ENCODE measurements around the gene MCAT. TPM values are rescaled to one million over a fixed set of nuclear protein-coding genes. Genes with fewer than 3 reads are reported as not detected.
A peak's percentile ranks its signal among the peaks of the same experiment; 100 is the strongest.

MCAT gene
- total RNA-seq, 1 donor from 2014 or later = 25.7 TPM

DNA sequence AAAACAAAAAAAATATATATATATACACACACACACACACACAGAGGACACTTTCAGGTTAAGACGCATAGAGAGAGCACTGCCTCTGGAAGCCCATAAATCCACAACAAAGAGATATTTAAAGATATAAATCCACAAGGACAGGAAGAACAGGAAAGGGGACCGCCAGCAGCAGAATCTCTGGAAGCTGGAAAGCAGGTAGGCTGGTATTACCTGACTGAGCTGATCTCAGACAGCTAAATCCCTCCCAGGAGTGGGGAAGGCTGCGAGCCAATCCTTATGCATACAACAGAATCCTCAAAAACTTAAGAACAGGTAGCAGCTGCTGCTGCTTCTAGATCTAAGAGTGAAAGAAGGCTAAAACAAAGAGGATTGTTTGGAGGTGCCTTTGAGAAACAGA is 1.8 kb upstream of the MCAT start:
- TF ChIP-seq, protein P1, sequence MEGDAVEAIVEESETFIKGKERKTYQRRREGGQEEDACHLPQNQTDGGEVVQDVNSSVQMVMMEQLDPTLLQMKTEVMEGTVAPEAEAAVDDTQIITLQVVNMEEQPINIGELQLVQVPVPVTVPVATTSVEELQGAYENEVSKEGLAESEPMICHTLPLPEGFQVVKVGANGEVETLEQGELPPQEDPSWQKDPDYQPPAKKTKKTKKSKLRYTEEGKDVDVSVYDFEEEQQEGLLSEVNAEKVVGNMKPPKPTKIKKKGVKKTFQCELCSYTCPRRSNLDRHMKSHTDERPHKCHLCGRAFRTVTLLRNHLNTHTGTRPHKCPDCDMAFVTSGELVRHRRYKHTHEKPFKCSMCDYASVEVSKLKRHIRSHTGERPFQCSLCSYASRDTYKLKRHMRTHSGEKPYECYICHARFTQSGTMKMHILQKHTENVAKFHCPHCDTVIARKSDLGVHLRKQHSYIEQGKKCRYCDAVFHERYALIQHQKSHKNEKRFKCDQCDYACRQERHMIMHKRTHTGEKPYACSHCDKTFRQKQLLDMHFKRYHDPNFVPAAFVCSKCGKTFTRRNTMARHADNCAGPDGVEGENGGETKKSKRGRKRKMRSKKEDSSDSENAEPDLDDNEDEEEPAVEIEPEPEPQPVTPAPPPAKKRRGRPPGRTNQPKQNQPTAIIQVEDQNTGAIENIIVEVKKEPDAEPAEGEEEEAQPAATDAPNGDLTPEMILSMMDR (conservative IDR thresholded peaks at IDR 0.05) = no peak
- Mint-ChIP-seq H3K27ac (ENCODE audit: unreplicated experiment) (no peak overlapping the region), H3K27me3 (ENCODE audit: low read depth) (peaks cover 7% of the 10 kb centered on the region), H3K4me1 (peaks cover 22% of the 10 kb centered on the region), H3K9me3 (no peaks in the 10 kb centered on the region), H3K4me3 (peak overlapping the region; percentile 72), H3K36me3 (ENCODE audit: low read depth) (peaks cover 4% of the 10 kb centered on the region)
- no peak for DNase-seq (ENCODE audit: low read depth, low spot score)

DNA sequence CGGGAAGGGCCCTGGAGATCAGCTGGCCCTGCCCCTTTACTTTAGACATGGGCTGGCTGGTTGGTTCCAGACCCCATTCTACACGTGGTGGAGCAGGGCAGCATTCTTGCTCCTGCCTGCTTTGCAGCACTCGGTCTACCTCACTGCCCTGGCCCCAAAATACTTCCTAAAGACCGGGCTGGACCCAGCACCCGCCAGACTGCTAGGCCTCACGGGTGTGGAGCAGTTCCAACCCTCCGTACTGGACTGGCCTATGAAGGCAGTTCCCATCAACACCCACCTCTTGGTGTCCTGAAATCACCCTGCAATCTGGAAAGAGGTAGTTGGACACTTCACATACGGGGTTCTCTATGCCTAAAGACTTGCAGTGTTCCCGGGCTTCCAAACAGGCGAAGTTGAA is 6.4 kb downstream of the MCAT start:
- TF ChIP-seq, protein P1 (conservative IDR thresholded peaks at IDR 0.05) = no peak
- Mint-ChIP-seq H3K27me3 (ENCODE audit: low read depth) (no peaks in the 10 kb centered on the region), H3K36me3 (ENCODE audit: low read depth) (peaks cover 16% of the 10 kb centered on the region), H3K9me3 (no peaks in the 10 kb centered on the region), H3K27ac (ENCODE audit: unreplicated experiment) (no peak overlapping the region), H3K4me1 (peaks cover 10% of the 10 kb centered on the region), H3K4me3 (no peak overlapping the region)
- DNase-seq (ENCODE audit: low read depth, low spot score) = no peak

DNA sequence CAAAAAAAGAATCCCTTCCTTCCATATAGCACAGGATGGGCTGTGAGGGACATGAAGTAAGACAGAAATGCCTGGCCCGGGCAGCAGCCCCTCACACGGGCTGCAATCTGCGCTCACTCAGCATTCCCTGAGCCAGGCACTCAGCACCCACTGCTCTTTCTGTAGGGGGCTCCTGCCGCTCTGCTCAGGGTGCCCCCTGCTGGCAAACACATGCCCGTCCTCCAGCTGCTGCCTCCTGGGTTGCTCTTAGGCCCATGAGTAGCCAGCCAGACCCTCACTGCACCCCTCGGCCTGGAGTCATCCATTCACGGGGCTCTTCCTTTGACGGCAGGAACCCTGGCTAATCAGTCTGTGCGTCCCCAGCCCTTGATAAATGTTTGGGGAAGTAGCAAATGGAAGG is 6.9 kb downstream of the MCAT start:
- Mint-ChIP-seq H3K4me1 (peaks cover 8% of the 10 kb centered on the region), H3K36me3 (ENCODE audit: low read depth) (peaks cover 16% of the 10 kb centered on the region), H3K27me3 (ENCODE audit: low read depth) (no peaks in the 10 kb centered on the region), H3K4me3 (peak overlapping the region; percentile 57), H3K27ac (ENCODE audit: unreplicated experiment) (no peak overlapping the region), H3K9me3 (no peaks in the 10 kb centered on the region)
- peak; percentile 55 for DNase-seq (ENCODE audit: low read depth, low spot score)
- TF ChIP-seq, protein P1 (conservative IDR thresholded peaks at IDR 0.05) = peak; percentile 72

DNA sequence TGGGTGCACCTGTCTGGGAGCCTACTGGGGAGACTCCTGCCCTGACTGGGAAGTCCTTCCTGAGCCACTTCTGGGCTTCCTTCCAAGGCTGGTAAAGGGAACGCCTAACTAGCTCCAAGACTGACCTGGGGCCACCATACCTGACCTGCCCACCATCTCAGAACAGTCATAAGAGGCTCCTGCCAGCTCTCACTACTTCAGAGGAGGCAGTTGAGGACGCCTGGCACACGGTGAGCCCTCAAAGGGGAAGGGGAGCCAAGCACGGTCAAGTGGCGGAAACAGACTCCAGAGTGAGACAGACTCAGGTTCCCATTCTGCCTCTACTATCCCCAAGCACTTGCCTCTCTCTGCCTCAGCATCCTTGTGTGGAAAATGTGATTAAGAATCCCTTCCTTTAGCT is 7.6 kb downstream of the MCAT start:
- Mint-ChIP-seq H3K4me3 (no peak overlapping the region), H3K9me3 (no peaks in the 10 kb centered on the region), H3K36me3 (ENCODE audit: low read depth) (peaks cover 13% of the 10 kb centered on the region), H3K27ac (ENCODE audit: unreplicated experiment) (no peak overlapping the region), H3K4me1 (peaks cover 1% of the 10 kb centered on the region), H3K27me3 (ENCODE audit: low read depth) (no peaks in the 10 kb centered on the region)
- TF ChIP-seq, protein P1 (conservative IDR thresholded peaks at IDR 0.05) = no peak
- no peak for DNase-seq (ENCODE audit: low read depth, low spot score)

DNA sequence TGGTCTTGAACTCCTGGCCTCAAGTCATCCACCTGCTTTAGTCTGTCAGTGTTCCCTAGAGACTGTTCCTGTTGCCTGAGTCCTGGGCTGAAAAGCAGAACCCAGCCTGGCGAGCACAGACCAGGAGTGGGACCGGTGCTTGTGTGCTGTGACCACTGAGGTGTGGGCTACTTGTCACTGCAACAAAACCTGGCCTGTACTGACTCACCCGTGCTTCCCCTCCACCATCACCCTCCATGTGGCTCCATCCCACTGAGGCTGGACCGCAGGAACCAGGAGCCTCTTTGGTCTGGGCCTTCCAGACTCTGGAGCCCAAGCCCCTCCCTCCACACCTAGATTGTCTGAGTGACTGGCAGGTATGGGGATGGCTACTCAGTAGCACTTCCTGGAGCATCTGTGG is 8.6 kb downstream of the MCAT start:
- TF ChIP-seq, protein P1 (conservative IDR thresholded peaks at IDR 0.05) = no peak
- Mint-ChIP-seq H3K9me3 (no peaks in the 10 kb centered on the region), H3K27me3 (ENCODE audit: low read depth) (no peaks in the 10 kb centered on the region), H3K4me3 (no peak overlapping the region), H3K36me3 (ENCODE audit: low read depth) (peaks cover 13% of the 10 kb centered on the region), H3K27ac (ENCODE audit: unreplicated experiment) (no peak overlapping the region), H3K4me1 (no peaks in the 10 kb centered on the region)
- no peak for DNase-seq (ENCODE audit: low read depth, low spot score)

DNA sequence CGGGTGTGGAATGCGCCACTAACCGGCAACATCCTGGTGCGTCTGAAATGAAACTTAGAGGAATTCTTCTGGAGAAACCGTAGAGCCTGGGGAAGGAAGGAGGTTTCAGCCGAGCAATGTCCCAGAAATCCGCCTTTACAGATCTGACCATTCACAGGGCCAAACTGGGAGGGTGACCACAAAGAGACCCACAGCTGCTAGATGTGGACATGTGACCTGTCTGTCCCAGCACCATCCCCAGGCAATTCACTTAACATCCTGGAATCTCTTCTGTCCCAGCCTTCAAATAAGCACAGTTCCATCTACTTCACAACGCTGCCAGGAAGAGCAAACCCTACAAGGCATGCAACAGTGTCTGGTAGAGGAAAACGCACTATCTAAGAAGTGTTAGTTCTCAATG is 9.8 kb downstream of the MCAT start:
- TF ChIP-seq, protein P1 (conservative IDR thresholded peaks at IDR 0.05) = no peak
- no peaks in the 10 kb centered on the region for H3K4me1 Mint-ChIP-seq
- no peaks in the 10 kb centered on the region for H3K27me3 Mint-ChIP-seq (ENCODE audit: low read depth)
- peaks cover 13% of the 10 kb centered on the region for H3K36me3 Mint-ChIP-seq (ENCODE audit: low read depth)
- no peak for DNase-seq (ENCODE audit: low read depth, low spot score)
- no peak overlapping the region for H3K4me3 Mint-ChIP-seq
- no peaks in the 10 kb centered on the region for H3K9me3 Mint-ChIP-seq
- H3K27ac Mint-ChIP-seq (ENCODE audit: unreplicated experiment) = no peak overlapping the region
